ENCODE results near the gene ELK3. TPM values are rescaled to one million over a fixed set of nuclear protein-coding genes. Genes with fewer than 3 reads are reported as not detected.
A peak's percentile ranks its signal among the peaks of the same experiment; 100 is the strongest.

The ELK3 gene
- total RNA-seq, 2 experiments from 2014 or later = 26.8 to 31.5 TPM

DNA sequence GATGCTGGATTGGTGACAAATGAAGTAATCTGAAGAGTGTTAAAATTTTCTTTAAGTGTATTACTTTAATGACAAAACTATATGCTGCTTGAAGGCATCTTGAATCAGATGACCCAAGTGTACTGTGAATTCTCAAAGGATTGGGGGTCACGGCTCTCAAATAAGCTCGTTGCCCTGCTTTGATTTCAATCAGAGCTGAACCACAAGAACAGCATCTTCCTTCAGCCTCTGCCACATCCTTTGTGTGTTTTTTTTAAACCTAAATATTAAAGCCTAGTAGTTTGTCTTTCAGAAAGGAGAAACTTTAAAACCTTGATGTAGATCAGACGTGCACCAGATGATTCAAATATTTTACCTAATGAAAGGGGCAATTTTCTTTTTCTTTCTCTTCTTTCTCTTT lies 11.7 kb downstream of the ELK3 start:
- POLR2A ChIA-PET = interaction anchor here (0.6 to 2.7 kb wide), 9 partner anchors 9 to 214 kb away, joined by 3 to 20 read pairs (median 4); no protein-coding TSS in a partner anchor
- peak overlapping the region; percentile 82 for H3K27ac Mint-ChIP-seq

GRCh38 chr12:96206936-96207662 lies 12.9 kb downstream of the ELK3 start:
- no peaks in the 10 kb centered on the region for H3K27me3 ChIP-seq (ENCODE audit: control insufficient read depth in 1 of 2, insufficient read depth in 2 of 2, low read length in 2 of 2)
- no peaks in the 10 kb centered on the region for H3K9me3 ChIP-seq (ENCODE audit: control insufficient read depth in 1 of 2, insufficient read depth in 1 of 2, low read length in 2 of 2)
- peak overlapping the region in 1 of 2 donors; percentile 46 for H3K27ac ChIP-seq (ENCODE audit: low read depth in 1 of 2, low read length in 2 of 2)
- no peak overlapping the region for H3K4me3 ChIP-seq (ENCODE audit: low read length)
- Mint-ChIP-seq H3K9me3 (no peaks in the 10 kb centered on the region), H3K27me3 (no peaks in the 10 kb centered on the region), H3K36me3 (ENCODE audit: low read depth) (peaks cover 5% of the 10 kb centered on the region), H3K27ac (peak overlapping the region; percentile 82), H3K4me1 (ENCODE audit: low read depth) (peaks cover 87% of the 10 kb centered on the region), H3K4me3 (peak overlapping the region; percentile 43)
- no peaks in the 10 kb centered on the region for H3K36me3 ChIP-seq (ENCODE audit: insufficient read depth, low read length)
- peaks cover 84% of the 10 kb centered on the region for H3K4me1 ChIP-seq (ENCODE audit: insufficient read depth, low read length)
- no peak for DNase-seq
- ATAC-seq (ENCODE audit: poor library complexity) = no peak
- TF ChIP-seq, protein P1, sequence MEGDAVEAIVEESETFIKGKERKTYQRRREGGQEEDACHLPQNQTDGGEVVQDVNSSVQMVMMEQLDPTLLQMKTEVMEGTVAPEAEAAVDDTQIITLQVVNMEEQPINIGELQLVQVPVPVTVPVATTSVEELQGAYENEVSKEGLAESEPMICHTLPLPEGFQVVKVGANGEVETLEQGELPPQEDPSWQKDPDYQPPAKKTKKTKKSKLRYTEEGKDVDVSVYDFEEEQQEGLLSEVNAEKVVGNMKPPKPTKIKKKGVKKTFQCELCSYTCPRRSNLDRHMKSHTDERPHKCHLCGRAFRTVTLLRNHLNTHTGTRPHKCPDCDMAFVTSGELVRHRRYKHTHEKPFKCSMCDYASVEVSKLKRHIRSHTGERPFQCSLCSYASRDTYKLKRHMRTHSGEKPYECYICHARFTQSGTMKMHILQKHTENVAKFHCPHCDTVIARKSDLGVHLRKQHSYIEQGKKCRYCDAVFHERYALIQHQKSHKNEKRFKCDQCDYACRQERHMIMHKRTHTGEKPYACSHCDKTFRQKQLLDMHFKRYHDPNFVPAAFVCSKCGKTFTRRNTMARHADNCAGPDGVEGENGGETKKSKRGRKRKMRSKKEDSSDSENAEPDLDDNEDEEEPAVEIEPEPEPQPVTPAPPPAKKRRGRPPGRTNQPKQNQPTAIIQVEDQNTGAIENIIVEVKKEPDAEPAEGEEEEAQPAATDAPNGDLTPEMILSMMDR (IDR thresholded peaks at IDR 0.05) = no peak
- POLR2A ChIA-PET = interaction anchor here (0.7 to 1.4 kb wide), 3 partner anchors 8 to 118 kb away, joined by 4 to 5 read pairs (median 4); no protein-coding TSS in a partner anchor
- intact Hi-C loops (cut with DNase I, micrococcal nuclease) = loop anchor here (5.0 to 10.0 kb wide), 3 partner anchors 170 to 342 kb away; partner anchors contain the start of genes AMDHD1 (in 1 of the 2), CCDC38 (in 1 of the 2) and LTA4H (in 1 of the 2)
- CTCF ChIA-PET = interaction anchor here (2.5 kb wide), 1 partner anchor 8 kb away, joined by 9 read pairs; no protein-coding TSS in a partner anchor

More for the DNA sequence above, 11.7 kb downstream of the ELK3 start:
- peak in 4 of 14 experiments; percentile 29 to 69 (median 65) for DNase-seq
- Mint-ChIP-seq H3K9me3 (no peaks in the 10 kb centered on the region), H3K4me1 (ENCODE audit: low read depth) (peaks cover 80% of the 10 kb centered on the region), H3K4me3 (peak overlapping the region; percentile 53), H3K27me3 (no peaks in the 10 kb centered on the region), H3K36me3 (ENCODE audit: low read depth) (peaks cover 9% of the 10 kb centered on the region)
- intact Hi-C loops (cut with DNase I, micrococcal nuclease) = loop anchor here (5.0 to 10.0 kb wide), 3 partner anchors 169 to 341 kb away; partner anchors contain the start of genes AMDHD1 (in 1 of the 2), CCDC38 (in 1 of the 2) and LTA4H (in 1 of the 2)
- no peaks in the 10 kb centered on the region for H3K9me3 ChIP-seq (ENCODE audit: control insufficient read depth in 1 of 2, insufficient read depth in 1 of 2, low read length in 2 of 2)
- CTCF ChIA-PET = interaction anchor here (2.5 kb wide), 1 partner anchor 9 kb away, joined by 9 read pairs; no protein-coding TSS in a partner anchor
- no peaks in the 10 kb centered on the region for H3K27me3 ChIP-seq (ENCODE audit: control insufficient read depth in 1 of 2, insufficient read depth in 2 of 2, low read length in 2 of 2)
- peak; percentile 64 for ATAC-seq (ENCODE audit: poor library complexity)
- H3K4me1 ChIP-seq (ENCODE audit: insufficient read depth, low read length) = peaks cover 85% of the 10 kb centered on the region
- TF ChIP-seq, protein P1 (IDR thresholded peaks at IDR 0.05) = no peak
- H3K4me3 ChIP-seq (ENCODE audit: low read length) = no peak overlapping the region
- H3K27ac ChIP-seq (ENCODE audit: low read depth in 1 of 2, low read length in 2 of 2) = peak overlapping the region in 1 of 2 donors; percentile 22
- H3K36me3 ChIP-seq (ENCODE audit: insufficient read depth, low read length) = no peaks in the 10 kb centered on the region

GRCh38 chr12:96208346-96208745 lies 14.2 kb downstream of the ELK3 start:
- no peaks in the 10 kb centered on the region for H3K9me3 Mint-ChIP-seq
- peaks cover 95% of the 10 kb centered on the region for H3K4me1 Mint-ChIP-seq (ENCODE audit: low read depth)
- TF ChIP-seq, protein P1 (IDR thresholded peaks at IDR 0.05) = no peak
- intact Hi-C loops (cut with DNase I, micrococcal nuclease) = loop anchor here (2.0 to 10.0 kb wide), 4 partner anchors 14 to 344 kb away; partner anchors contain the start of genes AMDHD1 (in 1 of the 2), CCDC38 (in 1 of the 2), ELK3 (in 1 of the 2) and LTA4H (in 1 of the 2)
- ChIA-PET POLR2A (interaction anchor here (4.3 to 4.8 kb wide), 2 partner anchors 13 to 192 kb away, joined by 31 to 42 read pairs; partner anchors contain the start of gene CDK17), CTCF (no interaction called here)
- peak overlapping the region; percentile 82 for H3K27ac Mint-ChIP-seq
- no peaks in the 10 kb centered on the region for H3K36me3 ChIP-seq (ENCODE audit: insufficient read depth, low read length)
- DNase-seq (no peak), ATAC-seq (ENCODE audit: poor library complexity) (no peak)
- H3K27me3 Mint-ChIP-seq = no peaks in the 10 kb centered on the region
- H3K36me3 Mint-ChIP-seq (ENCODE audit: low read depth) = peaks cover 11% of the 10 kb centered on the region
- no peaks in the 10 kb centered on the region for H3K9me3 ChIP-seq (ENCODE audit: control insufficient read depth in 1 of 2, insufficient read depth in 1 of 2, low read length in 2 of 2)
- H3K27ac ChIP-seq (ENCODE audit: low read depth in 1 of 2, low read length in 2 of 2) = no peak overlapping the region
- peaks cover 86% of the 10 kb centered on the region for H3K4me1 ChIP-seq (ENCODE audit: insufficient read depth, low read length)
- no peak overlapping the region for H3K4me3 ChIP-seq (ENCODE audit: low read length)
- peak overlapping the region; percentile 87 for H3K4me3 Mint-ChIP-seq
- H3K27me3 ChIP-seq (ENCODE audit: control insufficient read depth in 1 of 2, insufficient read depth in 2 of 2, low read length in 2 of 2) = no peaks in the 10 kb centered on the region
